WTC11 (cell line): ENCODE results near the gene GABPB2.

Experiments used
- ATF3 ChIP-seq: sonication (generic); formaldehyde crosslinking; conservative IDR thresholded peaks from 2 replicates; pipeline ENCODE4 v1.8.1; 2022; ENCODE audit warnings: mild to moderate bottlenecking, missing genetic modification reagents
- FOXP4 ChIP-seq: sonication (generic); formaldehyde crosslinking; IDR thresholded peaks from 2 replicates; pipeline ENCODE4 v1.8.0; 2022; ENCODE audit warnings: mild to moderate bottlenecking, missing genetic modification reagents

GRCh38 chr1:151108331-151108730 is 37.8 kb downstream of the GABPB2 start:
- TF ChIP-seq ATF3 (CRISPR knock-in tag) = no peak
- TF ChIP-seq FOXP4 (CRISPR knock-in tag) = no peak
